Activated CD8-positive, alpha-beta T cell treated with anti-CD3 and anti-CD28 coated beads, Interleukin-2, amount 10 ng/mL, durations not matched to agents 7 days and 5 days (primary cell): Measurements from ENCODE around the gene TMEM132C. TPM values are rescaled to one million over a fixed set of nuclear protein-coding genes. Genes with fewer than 3 reads are reported as not detected.

ENCODE experiments used
- ATAC-seq: fragments of 150-1000 bp; cut with Tn5 transposase; one replicate; pipeline ENCODE4 v1.10.0; 2021; ENCODE audit warnings: moderate library complexity
- CTCF ChIA-PET: fragments of 350-600 bp; sonication (Branson Sonifier 250); formaldehyde crosslinking; loops from one replicate; lab custom pipeline; 2021; ENCODE audit warnings: antibody characterized with exemption; lab: Charles Lee
- POLR2A ChIA-PET: fragments of 350-600 bp; sonication (Branson Sonifier 250); formaldehyde crosslinking; loops from one replicate; lab custom pipeline; 2021; ENCODE audit warnings: antibody characterized with exemption; lab: Charles Lee
- DNase-seq: peaks from one replicate; pipeline ENCODE4 v3.0.0-alpha.2; 2020
- H3K27ac Mint-ChIP-seq: one replicate; pipeline ENCODE4 v1.8.0; 2021; ENCODE audit warnings: mild to moderate bottlenecking, mixed read lengths
- H3K27me3 Mint-ChIP-seq: one replicate; pipeline ENCODE4 v1.8.0; 2021; ENCODE audit warnings: low read depth, mixed read lengths
- H3K36me3 Mint-ChIP-seq: one replicate; pipeline ENCODE4 v1.8.0; 2021; ENCODE audit warnings: low read depth, mixed read lengths
- H3K4me1 Mint-ChIP-seq: one replicate; pipeline ENCODE4 v1.8.0; 2021; ENCODE audit warnings: low read depth, mixed read lengths
- H3K4me3 Mint-ChIP-seq: one replicate; pipeline ENCODE4 v1.8.0; 2021; ENCODE audit warnings: mild to moderate bottlenecking, mixed read lengths
- H3K9me3 Mint-ChIP-seq: one replicate; pipeline ENCODE4 v1.8.0; 2022; ENCODE audit warnings: mixed read lengths; ENCODE audit not compliant: insufficient read depth
- total RNA-seq, 2 experiments: library from RNA; stranded (reverse); gene quantifications; one replicate each; pipeline ENCODE4 v1.2.3, GENCODE V29; 2021

The TMEM132C gene
- total RNA-seq, 2 experiments from 2014 or later = not detected

- Mint-ChIP-seq H3K27me3 (no peaks in the 10 kb centered on the region), H3K27ac (no peak overlapping the region), H3K4me1 (no peaks in the 10 kb centered on the region), H3K36me3 (no peaks in the 10 kb centered on the region), H3K9me3 (peaks cover 5% of the 10 kb centered on the region), H3K4me3 (no peak overlapping the region)
- no peak for ATAC-seq
- no peak for DNase-seq
- ChIA-PET POLR2A (no interaction called here), CTCF (no interaction called here)
These were observed 290.3 kb downstream of the TMEM132C start for GRCh38 chr12:128557231-128557630.

- ATAC-seq (no peak), DNase-seq (no peak)
- H3K9me3 Mint-ChIP-seq = no peaks in the 10 kb centered on the region
- H3K36me3 Mint-ChIP-seq = no peaks in the 10 kb centered on the region
- H3K4me3 Mint-ChIP-seq = no peak overlapping the region
- no peak overlapping the region for H3K27ac Mint-ChIP-seq
- ChIA-PET POLR2A (no interaction called here), CTCF (no interaction called here)
- H3K4me1 Mint-ChIP-seq = no peaks in the 10 kb centered on the region
- H3K27me3 Mint-ChIP-seq = no peaks in the 10 kb centered on the region
These were observed 298.0 kb downstream of the TMEM132C start for GRCh38 chr12:128564956-128565355.

GRCh38 chr12:128567730-128568129, 300.8 kb downstream of the TMEM132C start:
- ChIA-PET CTCF (no interaction called here), POLR2A (no interaction called here)
- H3K27me3 Mint-ChIP-seq = no peaks in the 10 kb centered on the region
- DNase-seq (no peak), ATAC-seq (no peak)
- H3K27ac Mint-ChIP-seq = no peak overlapping the region
- peaks cover 6% of the 10 kb centered on the region for H3K9me3 Mint-ChIP-seq
- H3K4me1 Mint-ChIP-seq = no peaks in the 10 kb centered on the region
- no peak overlapping the region for H3K4me3 Mint-ChIP-seq
- no peaks in the 10 kb centered on the region for H3K36me3 Mint-ChIP-seq

GRCh38 chr12:128570191-128571065, 303.5 kb downstream of the TMEM132C start:
- H3K4me3 Mint-ChIP-seq = no peak overlapping the region
- no peaks in the 10 kb centered on the region for H3K36me3 Mint-ChIP-seq
- ChIA-PET POLR2A (no interaction called here), CTCF (no interaction called here)
- no peaks in the 10 kb centered on the region for H3K4me1 Mint-ChIP-seq
- ATAC-seq (no peak), DNase-seq (no peak)
- H3K27ac Mint-ChIP-seq = peak overlapping the region; percentile 20
- H3K9me3 Mint-ChIP-seq = peaks cover 6% of the 10 kb centered on the region
- H3K27me3 Mint-ChIP-seq = no peaks in the 10 kb centered on the region

GRCh38 chr12:128571906-128572810, 305.2 kb downstream of the TMEM132C start:
- H3K36me3 Mint-ChIP-seq = no peaks in the 10 kb centered on the region
- no peaks in the 10 kb centered on the region for H3K4me1 Mint-ChIP-seq
- peaks cover 6% of the 10 kb centered on the region for H3K9me3 Mint-ChIP-seq
- H3K4me3 Mint-ChIP-seq = no peak overlapping the region
- H3K27ac Mint-ChIP-seq = no peak overlapping the region
- POLR2A ChIA-PET = no interaction called here
- ATAC-seq = no peak
- H3K27me3 Mint-ChIP-seq = no peaks in the 10 kb centered on the region
- CTCF ChIA-PET = no interaction called here
- DNase-seq = no peak

- Mint-ChIP-seq H3K36me3 (no peaks in the 10 kb centered on the region), H3K9me3 (peaks cover 14% of the 10 kb centered on the region), H3K27me3 (no peaks in the 10 kb centered on the region), H3K4me3 (no peak overlapping the region), H3K27ac (no peak overlapping the region), H3K4me1 (no peaks in the 10 kb centered on the region)
- ATAC-seq = no peak
- DNase-seq = no peak
- ChIA-PET CTCF (no interaction called here), POLR2A (no interaction called here)
These were observed 306.9 kb downstream of the TMEM132C start for GRCh38 chr12:128573907-128574306.

GRCh38 chr12:128578045-128578444, 311.1 kb downstream of the TMEM132C start:
- no peak for ATAC-seq
- no peaks in the 10 kb centered on the region for H3K27me3 Mint-ChIP-seq
- DNase-seq = no peak
- no peak overlapping the region for H3K27ac Mint-ChIP-seq
- no peaks in the 10 kb centered on the region for H3K36me3 Mint-ChIP-seq
- POLR2A ChIA-PET = no interaction called here
- CTCF ChIA-PET = no interaction called here
- no peak overlapping the region for H3K4me3 Mint-ChIP-seq
- H3K4me1 Mint-ChIP-seq = no peaks in the 10 kb centered on the region
- H3K9me3 Mint-ChIP-seq = peaks cover 14% of the 10 kb centered on the region

- Mint-ChIP-seq H3K4me1 (no peaks in the 10 kb centered on the region), H3K27me3 (no peaks in the 10 kb centered on the region), H3K27ac (no peak overlapping the region), H3K4me3 (no peak overlapping the region), H3K9me3 (peaks cover 14% of the 10 kb centered on the region), H3K36me3 (no peaks in the 10 kb centered on the region)
- CTCF ChIA-PET = no interaction called here
- POLR2A ChIA-PET = no interaction called here
- ATAC-seq (no peak), DNase-seq (no peak)
These were observed 314.4 kb downstream of the TMEM132C start for GRCh38 chr12:128581321-128581761.

- CTCF ChIA-PET = no interaction called here
- no peak overlapping the region for H3K4me3 Mint-ChIP-seq
- no peak for ATAC-seq
- no peaks in the 10 kb centered on the region for H3K4me1 Mint-ChIP-seq
- no peaks in the 10 kb centered on the region for H3K36me3 Mint-ChIP-seq
- no peak overlapping the region for H3K27ac Mint-ChIP-seq
- POLR2A ChIA-PET = no interaction called here
- H3K27me3 Mint-ChIP-seq = no peaks in the 10 kb centered on the region
- H3K9me3 Mint-ChIP-seq = peaks cover 11% of the 10 kb centered on the region
- no peak for DNase-seq
These were observed 316.5 kb downstream of the TMEM132C start for GRCh38 chr12:128583453-128583852.

GRCh38 chr12:128586451-128587029, 319.6 kb downstream of the TMEM132C start:
- no peak overlapping the region for H3K27ac Mint-ChIP-seq
- peaks cover 4% of the 10 kb centered on the region for H3K9me3 Mint-ChIP-seq
- no peaks in the 10 kb centered on the region for H3K4me1 Mint-ChIP-seq
- no peak for ATAC-seq
- DNase-seq = no peak
- H3K27me3 Mint-ChIP-seq = no peaks in the 10 kb centered on the region
- H3K4me3 Mint-ChIP-seq = no peak overlapping the region
- ChIA-PET CTCF (no interaction called here), POLR2A (no interaction called here)
- no peaks in the 10 kb centered on the region for H3K36me3 Mint-ChIP-seq

- ATAC-seq (no peak), DNase-seq (no peak)
- Mint-ChIP-seq H3K27ac (no peak overlapping the region), H3K36me3 (no peaks in the 10 kb centered on the region), H3K4me3 (no peak overlapping the region), H3K9me3 (peaks cover under 1% of the 10 kb centered on the region), H3K4me1 (no peaks in the 10 kb centered on the region), H3K27me3 (no peaks in the 10 kb centered on the region)
- ChIA-PET POLR2A (no interaction called here), CTCF (no interaction called here)
These were observed 320.9 kb downstream of the TMEM132C start for GRCh38 chr12:128587918-128588317.
